ENCODE data around the gene PHF20.
"Not testable (repeated sequence)": the region's sequence is repeated elsewhere in the genome, so short reads cannot be mapped to it uniquely, and the experiment has no call there.

PHF20 gene

DNA sequence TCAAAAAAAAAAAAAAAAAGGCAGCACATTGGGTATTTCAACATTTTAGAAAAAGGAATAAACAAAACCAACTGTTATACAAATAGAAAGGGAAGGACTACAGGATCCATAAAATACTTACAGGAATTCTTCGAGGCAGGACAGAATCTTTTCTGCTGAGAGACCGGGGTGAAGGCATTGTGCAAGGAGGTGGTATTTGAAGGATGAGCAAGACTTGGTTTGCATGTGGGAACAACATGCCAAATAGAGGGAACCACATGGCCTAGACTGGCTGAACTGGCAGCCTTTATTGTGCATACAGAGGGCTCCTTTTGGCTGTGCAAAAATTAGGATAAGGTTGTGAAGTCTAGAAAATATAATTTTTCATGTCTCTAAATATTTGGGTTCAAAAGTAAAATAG is 119.6 kb downstream of the PHF20 start:
- no peak overlapping the region for H4K91ac ChIP-seq (ENCODE audit: low read depth, low read length, poor library complexity)
- DNase-seq (ENCODE audit: low spot score), result no peak
- no peak overlapping the region for H2BK5ac ChIP-seq (ENCODE audit: low read length)
- no peak overlapping the region for H3K27ac ChIP-seq (replicated peaks; ENCODE audit: low read length)
- H4K8ac ChIP-seq (ENCODE audit: low read depth, low read length), result no peak overlapping the region
- no peak overlapping the region for H3K4me3 ChIP-seq (ENCODE audit: low read length in 2 of 2)
- no peak overlapping the region for H2BK12ac ChIP-seq (ENCODE audit: low read length)
- no peak overlapping the region for H3K9ac ChIP-seq (ENCODE audit: low read depth, low read length, poor library complexity)
- H3K4me1 ChIP-seq (ENCODE audit: control insufficient read depth in 2 of 2, insufficient read depth in 1 of 2, low read depth in 1 of 2, low read length in 2 of 2), result no peaks in the 10 kb centered on the region
- no peak overlapping the region for H3K14ac ChIP-seq (ENCODE audit: low read length)
- no peak overlapping the region for H2AFZ ChIP-seq (ENCODE audit: low read length)
- H3K18ac ChIP-seq (ENCODE audit: low read length), result no peak overlapping the region
- no peak overlapping the region for H3K23ac ChIP-seq (ENCODE audit: low read depth, low read length, poor library complexity)
- no peak overlapping the region for H3K4me2 ChIP-seq (ENCODE audit: insufficient read depth, low read length, poor library complexity, severe bottlenecking)
- no peak overlapping the region for H2BK15ac ChIP-seq (ENCODE audit: low read length)
- no peaks in the 10 kb centered on the region for H3K9me3 ChIP-seq (replicated peaks in 1 of 2; ENCODE audit: control insufficient read depth in 2 of 2, insufficient read depth in 1 of 2, low read depth in 1 of 2, low read length in 2 of 2)
- no peaks in the 10 kb centered on the region for H3K79me1 ChIP-seq (ENCODE audit: low read depth, low read length)
- H2BK120ac ChIP-seq (ENCODE audit: low read depth, low read length), result no peak overlapping the region
- no CpG with 5 or more reads among the region's 2 CpGs for WGBS, 2 donors (ENCODE audit: extremely low coverage in 2 of 2, insufficient read length in 2 of 2, insufficient replicate concordance in 1 of 2)
- no peak overlapping the region for H2AK5ac ChIP-seq (ENCODE audit: low read depth, low read length)
- peaks cover 7 to 40% of the 10 kb centered on the region in 2 donors for H3K36me3 ChIP-seq (replicated peaks in 1 of 2; ENCODE audit: control insufficient read depth in 2 of 2, insufficient read depth in 2 of 2, low read length in 2 of 2)
- H3K4ac ChIP-seq (ENCODE audit: low read length), result no peak overlapping the region
- no peaks in the 10 kb centered on the region for H3K27me3 ChIP-seq (ENCODE audit: control insufficient read depth in 3 of 3, insufficient read depth in 3 of 3, low read depth in 1 of 3, low read length in 3 of 3)

DNA sequence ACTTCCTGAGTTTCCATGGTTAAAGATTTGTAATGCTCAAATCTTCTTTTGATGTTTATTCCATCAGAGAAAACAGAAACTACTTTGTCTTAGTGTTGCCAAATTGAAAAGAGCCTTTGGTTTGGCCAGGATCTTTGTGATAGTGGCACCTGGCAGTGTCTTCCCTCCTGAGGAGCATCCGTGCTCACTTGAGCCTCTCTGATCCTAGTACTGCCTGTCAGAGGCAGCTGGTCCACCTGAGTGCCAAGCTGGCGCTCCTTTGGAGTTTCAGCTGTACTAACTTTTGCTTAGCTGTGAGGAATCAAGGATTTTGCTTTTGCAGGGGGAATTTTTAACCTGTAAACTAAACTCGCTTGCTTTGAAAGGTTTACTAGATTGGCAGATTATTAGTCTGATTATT is 121.1 kb downstream of the PHF20 start:
- WGBS, 2 donors (ENCODE audit: extremely low coverage in 2 of 2, insufficient read length in 2 of 2, insufficient replicate concordance in 1 of 2), result no CpG with 5 or more reads among the region's 3 CpGs
- Histone ChIP-seq H3K4me1 (ENCODE audit: control insufficient read depth in 2 of 2, insufficient read depth in 1 of 2, low read depth in 1 of 2, low read length in 2 of 2) (no peaks in the 10 kb centered on the region), H3K18ac (ENCODE audit: low read length) (no peak overlapping the region), H4K91ac (ENCODE audit: low read depth, low read length, poor library complexity) (no peak overlapping the region), H2AFZ (ENCODE audit: low read length) (no peak overlapping the region), H3K9ac (ENCODE audit: low read depth, low read length, poor library complexity) (no peak overlapping the region), H3K9me3 (replicated peaks in 1 of 2; ENCODE audit: control insufficient read depth in 2 of 2, insufficient read depth in 1 of 2, low read depth in 1 of 2, low read length in 2 of 2) (no peaks in the 10 kb centered on the region), H2BK15ac (ENCODE audit: low read length) (no peak overlapping the region), H4K8ac (ENCODE audit: low read depth, low read length) (no peak overlapping the region), H2BK120ac (ENCODE audit: low read depth, low read length) (no peak overlapping the region), H3K27ac (replicated peaks; ENCODE audit: low read length) (no peak overlapping the region), H3K79me1 (ENCODE audit: low read depth, low read length) (no peaks in the 10 kb centered on the region), H3K4ac (ENCODE audit: low read length) (no peak overlapping the region), H3K14ac (ENCODE audit: low read length) (no peak overlapping the region), H3K4me3 (ENCODE audit: low read length in 2 of 2) (no peak overlapping the region), H3K36me3 (replicated peaks in 1 of 2; ENCODE audit: control insufficient read depth in 2 of 2, insufficient read depth in 2 of 2, low read length in 2 of 2) (peaks cover 2 to 30% of the 10 kb centered on the region in 2 donors), H2AK5ac (ENCODE audit: low read depth, low read length) (no peak overlapping the region), H3K23ac (ENCODE audit: low read depth, low read length, poor library complexity) (no peak overlapping the region), H3K27me3 (ENCODE audit: control insufficient read depth in 3 of 3, insufficient read depth in 3 of 3, low read depth in 1 of 3, low read length in 3 of 3) (no peaks in the 10 kb centered on the region), H3K4me2 (ENCODE audit: insufficient read depth, low read length, poor library complexity, severe bottlenecking) (no peak overlapping the region), H2BK12ac (ENCODE audit: low read length) (no peak overlapping the region), H2BK5ac (ENCODE audit: low read length) (no peak overlapping the region)
- no peak for DNase-seq (ENCODE audit: low spot score)

DNA sequence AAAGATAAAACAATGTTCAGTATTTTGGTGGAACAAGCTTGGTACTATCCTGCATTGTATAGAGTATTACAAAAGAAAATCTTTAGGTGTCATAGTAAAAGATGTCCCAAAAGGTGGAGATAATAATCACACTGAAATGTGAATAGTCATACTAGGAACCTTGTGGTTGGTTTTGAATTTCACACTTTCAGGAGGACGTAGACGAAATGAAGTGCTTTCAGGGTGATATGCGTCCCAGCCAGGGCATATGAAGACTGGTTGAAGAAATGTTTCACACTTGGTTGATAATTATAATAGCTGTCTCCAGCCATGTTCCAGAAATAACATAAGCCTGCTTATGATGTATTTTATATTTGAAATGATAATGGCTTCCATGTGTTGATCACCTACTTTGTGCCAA is 122.1 kb downstream of the PHF20 start:
- Histone ChIP-seq H3K27me3 (ENCODE audit: control insufficient read depth in 3 of 3, insufficient read depth in 3 of 3, low read depth in 1 of 3, low read length in 3 of 3) (no peaks in the 10 kb centered on the region), H3K4ac (ENCODE audit: low read length) (no peak overlapping the region), H3K27ac (replicated peaks; ENCODE audit: low read length) (no peak overlapping the region), H3K4me2 (ENCODE audit: insufficient read depth, low read length, poor library complexity, severe bottlenecking) (no peak overlapping the region), H2BK12ac (ENCODE audit: low read length) (no peak overlapping the region), H2AFZ (ENCODE audit: low read length) (no peak overlapping the region), H3K79me1 (ENCODE audit: low read depth, low read length) (no peaks in the 10 kb centered on the region), H3K14ac (ENCODE audit: low read length) (no peak overlapping the region), H3K9ac (ENCODE audit: low read depth, low read length, poor library complexity) (no peak overlapping the region), H2BK120ac (ENCODE audit: low read depth, low read length) (no peak overlapping the region), H3K23ac (ENCODE audit: low read depth, low read length, poor library complexity) (no peak overlapping the region), H3K4me1 (ENCODE audit: control insufficient read depth in 2 of 2, insufficient read depth in 1 of 2, low read depth in 1 of 2, low read length in 2 of 2) (no peaks in the 10 kb centered on the region), H3K9me3 (replicated peaks in 1 of 2; ENCODE audit: control insufficient read depth in 2 of 2, insufficient read depth in 1 of 2, low read depth in 1 of 2, low read length in 2 of 2) (no peaks in the 10 kb centered on the region), H2BK5ac (ENCODE audit: low read length) (no peak overlapping the region), H2BK15ac (ENCODE audit: low read length) (no peak overlapping the region), H3K18ac (ENCODE audit: low read length) (no peak overlapping the region), H4K8ac (ENCODE audit: low read depth, low read length) (no peak overlapping the region), H2AK5ac (ENCODE audit: low read depth, low read length) (no peak overlapping the region), H4K91ac (ENCODE audit: low read depth, low read length, poor library complexity) (no peak overlapping the region), H3K36me3 (replicated peaks in 1 of 2; ENCODE audit: control insufficient read depth in 2 of 2, insufficient read depth in 2 of 2, low read length in 2 of 2) (peaks cover 2 to 35% of the 10 kb centered on the region in 2 donors), H3K4me3 (ENCODE audit: low read length in 2 of 2) (no peak overlapping the region)
- WGBS, 2 donors (ENCODE audit: extremely low coverage in 2 of 2, insufficient read length in 2 of 2, insufficient replicate concordance in 1 of 2), result no CpG with 5 or more reads among the region's 3 CpGs
- DNase-seq (ENCODE audit: low spot score), result no peak

DNA sequence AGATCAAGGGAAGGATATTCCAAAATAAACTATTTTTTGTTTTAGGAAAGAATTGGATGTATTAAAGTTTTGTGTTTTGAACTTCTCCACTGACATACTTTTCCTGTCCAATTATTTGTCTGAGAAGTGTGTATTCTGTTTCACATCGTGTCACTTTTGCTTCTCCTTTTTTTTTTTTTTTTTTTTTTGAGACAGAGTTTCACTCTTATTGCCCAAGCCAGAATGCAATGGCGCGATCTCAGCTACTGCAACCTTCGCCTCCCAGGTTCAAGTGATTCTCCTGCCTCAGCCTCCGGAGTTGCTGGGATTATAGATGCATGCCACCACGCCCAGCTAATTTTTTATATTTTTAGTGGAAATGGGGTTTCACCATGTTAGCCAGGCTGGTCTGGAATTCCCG is 123.7 kb downstream of the PHF20 start:
- H2AK5ac ChIP-seq (ENCODE audit: low read depth, low read length); H3K4ac ChIP-seq (ENCODE audit: low read length); H3K9ac ChIP-seq (ENCODE audit: low read depth, low read length, poor library complexity); H3K4me2 ChIP-seq (ENCODE audit: insufficient read depth, low read length, poor library complexity, severe bottlenecking); H3K18ac ChIP-seq (ENCODE audit: low read length); DNase-seq (ENCODE audit: low spot score); H3K4me3 ChIP-seq (ENCODE audit: low read length in 2 of 2); H2BK15ac ChIP-seq (ENCODE audit: low read length); H3K27me3 ChIP-seq (ENCODE audit: control insufficient read depth in 3 of 3, insufficient read depth in 3 of 3, low read depth in 1 of 3, low read length in 3 of 3); H2BK5ac ChIP-seq (ENCODE audit: low read length); H3K14ac ChIP-seq (ENCODE audit: low read length); H2BK120ac ChIP-seq (ENCODE audit: low read depth, low read length); H3K23ac ChIP-seq (ENCODE audit: low read depth, low read length, poor library complexity); H4K91ac ChIP-seq (ENCODE audit: low read depth, low read length, poor library complexity); H4K8ac ChIP-seq (ENCODE audit: low read depth, low read length); H3K27ac ChIP-seq (replicated peaks; ENCODE audit: low read length); H3K4me1 ChIP-seq (ENCODE audit: control insufficient read depth in 2 of 2, insufficient read depth in 1 of 2, low read depth in 1 of 2, low read length in 2 of 2); H3K79me1 ChIP-seq (ENCODE audit: low read depth, low read length); H2BK12ac ChIP-seq (ENCODE audit: low read length); H2AFZ ChIP-seq (ENCODE audit: low read length); H3K9me3 ChIP-seq (replicated peaks in 1 of 2; ENCODE audit: control insufficient read depth in 2 of 2, insufficient read depth in 1 of 2, low read depth in 1 of 2, low read length in 2 of 2): not testable (repeated sequence)
- no CpG with 5 or more reads among the region's 7 CpGs for WGBS, 2 donors (ENCODE audit: extremely low coverage in 2 of 2, insufficient read length in 2 of 2, insufficient replicate concordance in 1 of 2)
- H3K36me3 ChIP-seq (replicated peaks in 1 of 2; ENCODE audit: control insufficient read depth in 2 of 2, insufficient read depth in 2 of 2, low read length in 2 of 2), result peaks cover 5 to 46% of the 10 kb centered on the region in 2 donors

Data from neuronal stem cell (in vitro differentiated cells).